ENCODE results near the gene NLRC5. TPM values are rescaled to one million over a fixed set of nuclear protein-coding genes. Genes with fewer than 3 reads are reported as not detected.

NLRC5 gene
- total RNA-seq, 1 experiment from 2014 or later = 1.6 TPM

DNA sequence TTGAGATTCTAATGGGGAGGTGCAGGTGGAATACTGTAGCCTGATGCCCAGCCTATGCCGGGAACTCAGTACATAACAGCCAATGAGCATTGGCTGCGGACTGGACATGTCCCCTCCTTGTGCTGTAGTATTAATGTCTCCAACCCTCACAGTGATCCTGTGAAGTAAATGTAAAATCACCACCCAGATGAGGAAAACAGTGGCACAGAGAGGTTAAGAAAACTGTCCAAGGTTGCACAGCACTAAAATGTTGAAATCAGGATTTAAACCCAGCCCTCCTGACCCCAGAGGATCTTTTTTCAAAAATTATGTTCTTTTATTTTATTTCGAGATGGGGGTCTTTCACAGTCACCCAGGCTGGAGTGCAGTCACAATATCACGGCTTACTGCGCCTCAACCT, 7.9 kb downstream of the NLRC5 start:
- Mint-ChIP-seq H3K4me3 (ENCODE audit: unreplicated experiment) (no peak overlapping the region), H3K27me3 (ENCODE audit: insufficient read depth, unreplicated experiment) (peaks cover 3% of the 10 kb centered on the region), H3K36me3 (ENCODE audit: insufficient read depth, unreplicated experiment) (no peaks in the 10 kb centered on the region), H3K27ac (ENCODE audit: unreplicated experiment) (no peak overlapping the region), H3K9me3 (ENCODE audit: unreplicated experiment) (no peaks in the 10 kb centered on the region), H3K4me1 (ENCODE audit: low read depth, unreplicated experiment) (no peaks in the 10 kb centered on the region)
- no peaks in the 10 kb centered on the region for H3K36me3 ChIP-seq (ENCODE audit: control insufficient read depth, insufficient read depth, low read length)
- no peak overlapping the region for H3K4me3 ChIP-seq (ENCODE audit: low read depth, low read length)
- no TSS peak for BruUV-seq (replicated peaks)
- DNase-seq = no peak
- H3K9me3 ChIP-seq = no peaks in the 10 kb centered on the region
- intact Hi-C loops (cut with micrococcal nuclease; ENCODE audit: unreplicated experiment) = no loop called here
- TF ChIP-seq, protein P1, sequence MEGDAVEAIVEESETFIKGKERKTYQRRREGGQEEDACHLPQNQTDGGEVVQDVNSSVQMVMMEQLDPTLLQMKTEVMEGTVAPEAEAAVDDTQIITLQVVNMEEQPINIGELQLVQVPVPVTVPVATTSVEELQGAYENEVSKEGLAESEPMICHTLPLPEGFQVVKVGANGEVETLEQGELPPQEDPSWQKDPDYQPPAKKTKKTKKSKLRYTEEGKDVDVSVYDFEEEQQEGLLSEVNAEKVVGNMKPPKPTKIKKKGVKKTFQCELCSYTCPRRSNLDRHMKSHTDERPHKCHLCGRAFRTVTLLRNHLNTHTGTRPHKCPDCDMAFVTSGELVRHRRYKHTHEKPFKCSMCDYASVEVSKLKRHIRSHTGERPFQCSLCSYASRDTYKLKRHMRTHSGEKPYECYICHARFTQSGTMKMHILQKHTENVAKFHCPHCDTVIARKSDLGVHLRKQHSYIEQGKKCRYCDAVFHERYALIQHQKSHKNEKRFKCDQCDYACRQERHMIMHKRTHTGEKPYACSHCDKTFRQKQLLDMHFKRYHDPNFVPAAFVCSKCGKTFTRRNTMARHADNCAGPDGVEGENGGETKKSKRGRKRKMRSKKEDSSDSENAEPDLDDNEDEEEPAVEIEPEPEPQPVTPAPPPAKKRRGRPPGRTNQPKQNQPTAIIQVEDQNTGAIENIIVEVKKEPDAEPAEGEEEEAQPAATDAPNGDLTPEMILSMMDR (IDR thresholded peaks at IDR 0.05; ENCODE audit: insufficient read depth in 1 of 2, low read depth in 1 of 2, low read length in 1 of 2, severe bottlenecking in 1 of 2, unreplicated experiment in 1 of 2) = no peak
- H3K4me1 ChIP-seq = no peaks in the 10 kb centered on the region
- H3K27me3 ChIP-seq (replicated peaks; ENCODE audit: control insufficient read depth, insufficient read depth, low read length) = peaks cover 1% of the 10 kb centered on the region
- POLR2A ChIA-PET = no interaction called here
- CTCF ChIA-PET = no interaction called here

DNA sequence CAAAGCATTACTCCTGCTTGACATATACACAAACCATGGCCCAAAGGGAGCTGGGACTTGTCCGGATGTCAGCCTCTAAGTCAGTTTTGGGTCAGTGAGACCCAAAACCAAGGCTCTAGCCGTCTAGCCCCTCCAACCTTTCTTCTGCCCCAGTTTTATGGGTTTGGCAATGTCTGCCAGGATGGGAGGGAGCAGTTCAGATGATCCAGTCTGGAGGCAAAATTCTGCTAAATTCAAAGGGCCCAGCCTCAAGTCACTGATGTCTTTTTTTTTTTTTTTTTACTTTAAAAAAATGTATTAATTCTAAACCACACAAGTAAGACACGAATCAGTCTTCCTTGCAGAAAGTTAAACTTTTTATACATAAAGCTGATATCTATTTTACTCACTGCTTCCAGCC, 8.6 kb downstream of the NLRC5 start:
- Mint-ChIP-seq H3K27me3 (ENCODE audit: insufficient read depth, unreplicated experiment) (peaks cover 3% of the 10 kb centered on the region), H3K4me1 (ENCODE audit: low read depth, unreplicated experiment) (no peaks in the 10 kb centered on the region), H3K4me3 (ENCODE audit: unreplicated experiment) (no peak overlapping the region), H3K27ac (ENCODE audit: unreplicated experiment) (no peak overlapping the region), H3K36me3 (ENCODE audit: insufficient read depth, unreplicated experiment) (no peaks in the 10 kb centered on the region), H3K9me3 (ENCODE audit: unreplicated experiment) (no peaks in the 10 kb centered on the region)
- H3K27me3 ChIP-seq (replicated peaks; ENCODE audit: control insufficient read depth, insufficient read depth, low read length) = peaks cover 1% of the 10 kb centered on the region
- CTCF ChIA-PET = no interaction called here
- H3K9me3 ChIP-seq = no peaks in the 10 kb centered on the region
- DNase-seq = peak in 1 of 2 experiments; percentile 13
- H3K4me1 ChIP-seq = no peaks in the 10 kb centered on the region
- H3K4me3 ChIP-seq (ENCODE audit: low read depth, low read length) = no peak overlapping the region
- BruUV-seq (replicated peaks) = no TSS peak
- no peaks in the 10 kb centered on the region for H3K36me3 ChIP-seq (ENCODE audit: control insufficient read depth, insufficient read depth, low read length)
- TF ChIP-seq, protein P1 (IDR thresholded peaks at IDR 0.05; ENCODE audit: insufficient read depth in 1 of 2, low read depth in 1 of 2, low read length in 1 of 2, severe bottlenecking in 1 of 2, unreplicated experiment in 1 of 2) = no peak
- intact Hi-C loops (cut with micrococcal nuclease; ENCODE audit: unreplicated experiment) = no loop called here
- POLR2A ChIA-PET = no interaction called here

DNA sequence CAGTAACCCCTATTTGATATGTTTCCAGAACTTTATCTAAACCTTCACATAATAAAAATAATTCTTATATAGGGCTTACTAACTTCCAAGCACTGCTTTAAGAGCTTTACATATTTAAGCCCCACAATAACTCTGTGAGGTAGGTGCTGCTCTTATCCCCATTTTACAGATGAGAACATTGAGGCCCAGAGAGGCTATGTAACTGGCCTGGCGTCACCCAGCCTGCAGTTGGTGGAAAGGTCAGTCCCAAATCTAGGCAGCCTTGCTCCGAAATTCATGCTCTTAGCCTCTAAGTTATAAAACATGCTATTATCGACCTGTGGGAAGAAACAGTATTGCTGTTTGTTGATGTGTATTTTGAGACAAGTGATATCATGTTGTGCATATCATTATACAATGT, 9.0 kb downstream of the NLRC5 start:
- no peak overlapping the region for H3K27ac Mint-ChIP-seq (ENCODE audit: unreplicated experiment)
- Histone ChIP-seq H3K27me3 (replicated peaks; ENCODE audit: control insufficient read depth, insufficient read depth, low read length) (peaks cover 1% of the 10 kb centered on the region), H3K36me3 (ENCODE audit: control insufficient read depth, insufficient read depth, low read length) (no peaks in the 10 kb centered on the region), H3K4me1 (no peaks in the 10 kb centered on the region), H3K9me3 (no peaks in the 10 kb centered on the region), H3K4me3 (ENCODE audit: low read depth, low read length) (no peak overlapping the region)
- H3K9me3 Mint-ChIP-seq (ENCODE audit: unreplicated experiment) = no peaks in the 10 kb centered on the region
- H3K27me3 Mint-ChIP-seq (ENCODE audit: insufficient read depth, unreplicated experiment) = peaks cover 3% of the 10 kb centered on the region
- H3K4me1 Mint-ChIP-seq (ENCODE audit: low read depth, unreplicated experiment) = no peaks in the 10 kb centered on the region
- no peak for DNase-seq
- BruUV-seq (replicated peaks) = no TSS peak
- intact Hi-C loops (cut with micrococcal nuclease; ENCODE audit: unreplicated experiment) = no loop called here
- CTCF ChIA-PET = no interaction called here
- H3K4me3 Mint-ChIP-seq (ENCODE audit: unreplicated experiment) = no peak overlapping the region
- POLR2A ChIA-PET = no interaction called here
- H3K36me3 Mint-ChIP-seq (ENCODE audit: insufficient read depth, unreplicated experiment) = no peaks in the 10 kb centered on the region
- TF ChIP-seq, protein P1 (IDR thresholded peaks at IDR 0.05; ENCODE audit: insufficient read depth in 1 of 2, low read depth in 1 of 2, low read length in 1 of 2, severe bottlenecking in 1 of 2, unreplicated experiment in 1 of 2) = no peak
